ENCODE data around the gene FEM1B. TPM values are rescaled to one million over a fixed set of nuclear protein-coding genes. Genes with fewer than 3 reads are reported as not detected.

Gene FEM1B
- total and polyA plus RNA-seq, 12 donors = 10.5 to 101 (median 66.9) TPM

DNA sequence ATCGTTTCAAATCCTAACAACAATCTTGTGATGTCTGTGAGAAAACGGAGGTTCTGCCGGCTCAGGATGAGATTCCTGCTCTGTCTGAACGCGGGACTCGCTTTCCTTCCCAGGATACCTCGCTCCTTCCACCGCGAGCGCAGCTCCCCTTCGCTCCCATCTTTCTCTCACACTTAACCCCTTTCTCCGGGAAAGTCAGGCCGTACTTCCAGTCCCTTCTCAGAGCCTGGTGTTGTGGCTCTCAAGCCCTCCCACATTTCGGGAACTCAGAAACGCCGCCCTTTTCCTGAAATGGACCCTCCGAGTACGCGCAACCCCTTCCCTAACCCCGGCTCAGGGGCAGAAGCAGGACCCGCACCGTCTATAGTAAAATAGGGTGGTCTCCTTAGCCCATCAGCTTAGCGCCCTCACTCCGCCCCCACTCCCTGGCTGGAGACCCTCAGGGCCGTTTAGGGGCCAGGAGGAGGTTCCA lies 378 bp upstream of the FEM1B start:
- Histone ChIP-seq H3K27me3 (no peaks in the 10 kb centered on the region), H3K27ac (peak overlapping the region; percentile 95 to 100 (median 98)), H3K9me3 (no peaks in the 10 kb centered on the region), H3K4me1 (peaks cover 5 to 81% (median 56%) of the 10 kb centered on the region in 9 donors), H3K4me3 (peak overlapping the region; percentile 65 to 97 (median 90)), H3K36me3 (no peaks in the 10 kb centered on the region)
- ATAC-seq (peak; percentile 17 to 62 (median 42)), DNase-seq (peak in 1 of 2 donors; percentile 64)
- TF ChIP-seq, protein P1, sequence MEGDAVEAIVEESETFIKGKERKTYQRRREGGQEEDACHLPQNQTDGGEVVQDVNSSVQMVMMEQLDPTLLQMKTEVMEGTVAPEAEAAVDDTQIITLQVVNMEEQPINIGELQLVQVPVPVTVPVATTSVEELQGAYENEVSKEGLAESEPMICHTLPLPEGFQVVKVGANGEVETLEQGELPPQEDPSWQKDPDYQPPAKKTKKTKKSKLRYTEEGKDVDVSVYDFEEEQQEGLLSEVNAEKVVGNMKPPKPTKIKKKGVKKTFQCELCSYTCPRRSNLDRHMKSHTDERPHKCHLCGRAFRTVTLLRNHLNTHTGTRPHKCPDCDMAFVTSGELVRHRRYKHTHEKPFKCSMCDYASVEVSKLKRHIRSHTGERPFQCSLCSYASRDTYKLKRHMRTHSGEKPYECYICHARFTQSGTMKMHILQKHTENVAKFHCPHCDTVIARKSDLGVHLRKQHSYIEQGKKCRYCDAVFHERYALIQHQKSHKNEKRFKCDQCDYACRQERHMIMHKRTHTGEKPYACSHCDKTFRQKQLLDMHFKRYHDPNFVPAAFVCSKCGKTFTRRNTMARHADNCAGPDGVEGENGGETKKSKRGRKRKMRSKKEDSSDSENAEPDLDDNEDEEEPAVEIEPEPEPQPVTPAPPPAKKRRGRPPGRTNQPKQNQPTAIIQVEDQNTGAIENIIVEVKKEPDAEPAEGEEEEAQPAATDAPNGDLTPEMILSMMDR (IDR thresholded peaks at IDR 0.05) = no peak
- WGBS, 2 donors = 0% methylated on average over 25 of the region's 25 CpGs
- intact Hi-C loops (cut with DNase I) = no loop called here

DNA sequence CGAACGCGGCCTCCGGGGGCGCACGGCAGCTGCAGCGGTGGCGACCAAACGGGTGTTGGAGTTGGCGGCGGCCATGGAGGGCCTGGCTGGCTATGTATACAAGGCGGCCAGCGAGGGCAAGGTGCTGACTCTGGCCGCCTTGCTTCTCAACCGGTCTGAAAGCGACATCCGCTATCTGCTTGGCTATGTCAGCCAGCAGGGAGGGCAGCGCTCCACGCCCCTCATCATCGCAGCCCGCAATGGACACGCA lies 725 bp downstream of the FEM1B start:
- TF ChIP-seq, protein P1 (IDR thresholded peaks at IDR 0.05) = peak in 3 of 9 donors; percentile 14 to 48 (median 48)
- peaks cover 3 to 81% (median 60%) of the 10 kb centered on the region in 9 donors for H3K4me1 ChIP-seq
- ATAC-seq (no peak), DNase-seq (peak in 1 of 2 donors; percentile 59)
- 0% methylated on average over 22 of the region's 22 CpGs for WGBS, 2 donors
- H3K36me3 ChIP-seq = no peaks in the 10 kb centered on the region
- no peaks in the 10 kb centered on the region for H3K27me3 ChIP-seq
- intact Hi-C loops (cut with DNase I) = no loop called here
- peak overlapping the region; percentile 95 to 100 (median 98) for H3K27ac ChIP-seq
- peak overlapping the region; percentile 65 to 97 (median 90) for H3K4me3 ChIP-seq
- H3K9me3 ChIP-seq = no peaks in the 10 kb centered on the region

DNA sequence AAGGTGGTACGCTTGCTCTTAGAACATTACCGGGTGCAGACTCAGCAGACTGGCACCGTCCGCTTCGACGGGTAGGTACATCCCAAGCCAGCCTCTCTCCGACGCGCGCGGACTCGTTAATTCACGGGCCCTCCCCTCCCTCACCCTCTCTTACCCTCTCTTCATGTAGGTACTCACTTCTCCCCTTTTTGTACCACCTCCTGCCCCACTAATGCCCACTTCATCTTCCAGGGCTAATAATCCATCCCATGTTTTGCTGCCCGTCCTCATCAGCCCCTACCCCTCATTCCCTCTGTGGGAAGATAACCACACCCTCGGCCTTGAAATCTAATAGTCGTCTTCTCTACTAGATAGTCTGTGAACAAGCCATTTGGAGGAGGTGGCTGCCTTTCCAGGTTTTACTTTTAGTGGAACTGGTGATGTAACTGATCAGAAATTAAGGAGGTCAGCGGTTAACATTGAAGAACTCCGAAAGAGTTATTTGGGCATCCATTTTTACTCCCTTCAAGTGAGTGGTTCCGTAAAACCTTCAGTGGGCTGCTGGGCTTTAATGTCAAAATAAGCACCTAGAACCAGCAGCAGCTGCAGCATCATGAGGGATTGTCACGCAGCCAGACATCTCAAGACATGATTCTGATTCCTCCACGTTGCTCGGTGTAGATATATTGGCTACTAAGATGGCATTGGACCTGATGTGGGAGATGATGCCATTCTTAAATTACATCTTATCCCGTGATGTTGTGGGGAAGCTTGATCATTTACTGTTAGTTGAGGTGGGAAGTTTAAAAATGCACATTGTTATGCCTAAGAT lies 1.3 kb downstream of the FEM1B start:
- Histone ChIP-seq H3K4me3 (peak overlapping the region; percentile 65 to 97 (median 90)), H3K27me3 (no peaks in the 10 kb centered on the region), H3K9me3 (no peaks in the 10 kb centered on the region), H3K27ac (peak overlapping the region; percentile 95 to 100 (median 98)), H3K4me1 (peaks cover 3 to 81% (median 62%) of the 10 kb centered on the region in 9 donors), H3K36me3 (peaks cover 0 to under 1% (median 0%) of the 10 kb centered on the region in 9 donors)
- ATAC-seq (peak in 1 of 8 donors; percentile 2), DNase-seq (no peak)
- TF ChIP-seq, protein P1 (IDR thresholded peaks at IDR 0.05) = no peak
- intact Hi-C loops (cut with DNase I) = no loop called here
- 1% methylated on average over 23 of the region's 23 CpGs for WGBS, 2 donors

DNA sequence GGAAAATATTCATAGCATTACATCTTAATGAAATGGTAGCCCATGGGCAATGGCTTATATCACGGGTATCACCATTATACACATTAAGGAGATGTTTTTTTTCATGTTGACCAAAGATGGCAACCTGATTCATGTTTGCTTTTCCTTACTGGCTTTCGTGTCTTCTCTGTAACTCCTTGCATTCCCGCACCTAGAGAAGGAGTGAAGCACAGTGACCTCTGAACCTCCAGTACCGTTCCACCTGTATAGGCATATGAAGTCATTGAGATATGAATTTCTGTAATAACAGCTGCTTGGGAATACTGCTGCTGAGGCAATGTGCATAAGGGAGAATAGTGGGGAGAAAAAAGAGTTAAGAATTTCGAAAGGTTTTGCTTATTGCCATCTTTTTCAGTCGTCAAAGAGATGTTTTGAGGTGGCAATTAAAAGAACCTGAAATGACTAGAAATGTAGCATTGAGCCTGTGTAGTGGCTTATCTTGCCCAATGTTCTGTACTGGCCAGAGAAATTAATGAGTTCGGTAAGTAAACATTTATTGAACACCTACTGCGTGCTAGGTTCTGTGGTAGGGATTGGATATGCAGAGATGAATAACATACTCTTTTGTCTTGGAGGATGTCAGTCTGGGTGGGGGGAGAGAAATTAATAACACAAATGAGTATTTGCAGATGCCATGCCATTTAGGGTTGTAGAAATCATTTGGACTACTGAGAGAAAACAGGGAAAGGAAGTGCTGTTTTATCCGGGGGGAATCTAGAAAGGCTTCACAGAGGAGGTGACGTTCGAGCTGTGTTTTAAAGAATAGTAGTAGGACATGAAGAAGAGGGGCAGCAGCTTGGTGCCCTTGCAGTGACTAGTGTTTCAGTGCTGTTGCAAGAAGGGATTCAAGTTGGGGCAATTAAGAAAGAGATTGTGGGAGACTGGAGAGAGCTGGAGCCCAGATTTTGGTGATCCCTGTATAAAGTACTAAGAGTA lies 2.5 kb downstream of the FEM1B start:
- ATAC-seq = no peak
- Histone ChIP-seq H3K9me3 (no peaks in the 10 kb centered on the region), H3K36me3 (peaks cover 0 to 14% (median 7%) of the 10 kb centered on the region in 9 donors), H3K4me1 (peaks cover 3 to 83% (median 66%) of the 10 kb centered on the region in 9 donors), H3K4me3 (peak overlapping the region in 9 of 10 donors; percentile 65 to 97 (median 91)), H3K27me3 (no peaks in the 10 kb centered on the region), H3K27ac (peak overlapping the region in 8 of 10 donors; percentile 54 to 100 (median 99))
- TF ChIP-seq, protein P1 (IDR thresholded peaks at IDR 0.05) = no peak
- DNase-seq = no peak
- intact Hi-C loops (cut with DNase I) = no loop called here
- WGBS, 2 donors = 29 to 34% methylated on average over 11 of the region's 11 CpGs

Data from heart right ventricle (tissue), 16 donors.